GM12891 (cell line): ENCODE data around the gene DESI1.

Source experiments
- PAX5 ChIP-seq: IDR thresholded peaks from 2 replicates; pipeline ENCODE4 v1.6.1; 2011; ENCODE audit warnings: low read length, moderate library complexity, mild to moderate bottlenecking; ENCODE audit not compliant: insufficient read depth, severe bottlenecking
- POLR2A ChIP-seq: IDR thresholded peaks from 2 replicates; pipeline ENCODE4 v1.6.1; 2011; ENCODE audit warnings: low read depth, low read length, control low read depth
- POLR2AphosphoS5 ChIP-seq: IDR thresholded peaks from 2 replicates; pipeline ENCODE4 v1.6.1; 2011; ENCODE audit warnings: low read depth, low read length, control low read depth
- SPI1 ChIP-seq: IDR thresholded peaks from 2 replicates; pipeline ENCODE4 v1.6.1; 2011; ENCODE audit warnings: low read depth, low read length, control low read depth
- TAF1 ChIP-seq: IDR thresholded peaks from 2 replicates; pipeline ENCODE4 v1.6.1; 2011; ENCODE audit warnings: low read depth, low read length, control low read depth

- no peak for TF ChIP-seq POLR2A
- TF ChIP-seq POLR2AphosphoS5: no peak
- no peak for TF ChIP-seq TAF1
- TF ChIP-seq PAX5: no peak
- no peak for TF ChIP-seq SPI1
These were observed 8.1 kb downstream of the DESI1 start for GRCh38 chr22:41612603-41613306.
